WTC11 (cell line): ENCODE measurements around the gene COLEC12. TPM values are rescaled to one million over a fixed set of nuclear protein-coding genes. Genes with fewer than 3 reads are reported as not detected.

Experiments used
- ATAC-seq: fragments of 200-7000 bp; cut with Tn5 transposase; 2 replicates; pipeline ENCODE4 v1.10.0; 2021; ENCODE audit warnings: mild to moderate bottlenecking, moderate library complexity
- CTCF ChIA-PET: fragments of 300-600 bp; sonication (Branson Sonifier 250); formaldehyde crosslinking; loops from one replicate; lab custom pipeline; 2021; ENCODE audit warnings: antibody characterized with exemption; lab: Charles Lee
- POLR2A ChIA-PET: fragments of 350-600 bp; sonication (Branson Sonifier 250); formaldehyde crosslinking; loops from one replicate; lab custom pipeline; 2021; ENCODE audit warnings: antibody characterized with exemption; lab: Charles Lee
- DNase-seq: peaks from one replicate; pipeline ENCODE4 v3.0.0; 2021; ENCODE audit warnings: low spot score
- H3K27ac Mint-ChIP-seq: 2 replicates; pipeline ENCODE4 v1.8.0; 2021; ENCODE audit warnings: mixed read lengths
- H3K27me3 Mint-ChIP-seq: 2 replicates; pipeline ENCODE4 v1.8.0; 2021; ENCODE audit warnings: low read depth, mild to moderate bottlenecking, moderate library complexity, mixed read lengths
- H3K36me3 Mint-ChIP-seq: 2 replicates; pipeline ENCODE4 v1.8.0; 2021; ENCODE audit warnings: mixed read lengths
- H3K4me1 Mint-ChIP-seq: 2 replicates; pipeline ENCODE4 v1.8.0; 2022; ENCODE audit warnings: mixed read lengths
- H3K4me3 Mint-ChIP-seq: 2 replicates; pipeline ENCODE4 v1.8.0; 2021; ENCODE audit warnings: mild to moderate bottlenecking, moderate library complexity, mixed read lengths
- H3K9me3 Mint-ChIP-seq: 2 replicates; pipeline ENCODE4 v1.8.0; 2021; ENCODE audit warnings: mixed read lengths
- EMX1 ChIP-seq: fragments of 250-450 bp; sonication (Bioruptor Pico); IDR thresholded peaks from 2 replicates; pipeline ENCODE4 v1.8.0; 2021; ENCODE audit warnings: mild to moderate bottlenecking
- GABPB1 ChIP-seq: sonication (generic); formaldehyde crosslinking; IDR thresholded peaks from 2 replicates; pipeline ENCODE4 v1.8.1; 2023; ENCODE audit warnings: mild to moderate bottlenecking, missing genetic modification reagents
- GRHL2 ChIP-seq: fragments of 250-450 bp; sonication (Bioruptor Pico); IDR thresholded peaks from 2 replicates; pipeline ENCODE4 v1.8.0; 2022; ENCODE audit warnings: mild to moderate bottlenecking, moderate library complexity; ENCODE audit not compliant: insufficient replicate concordance, severe bottlenecking
- MXD4 ChIP-seq: fragments of 250-450 bp; sonication (Bioruptor Pico); IDR thresholded peaks from 2 replicates; pipeline ENCODE4 v1.8.0; 2021; ENCODE audit warnings: mild to moderate bottlenecking, moderate library complexity, borderline replicate concordance
- MYBL2 ChIP-seq: sonication (generic); formaldehyde crosslinking; IDR thresholded peaks from 2 replicates; pipeline ENCODE4 v1.8.1; 2023; ENCODE audit warnings: mild to moderate bottlenecking, moderate library complexity, missing genetic modification reagents
- NFYB ChIP-seq: sonication (generic); formaldehyde crosslinking; conservative IDR thresholded peaks from 2 replicates; pipeline ENCODE4 v1.8.0; 2022; ENCODE audit warnings: low read depth, missing genetic modification reagents
- PRRX2 ChIP-seq: fragments of 250-450 bp; sonication (Bioruptor Pico); IDR thresholded peaks from 2 replicates; pipeline ENCODE4 v1.8.0; 2021; ENCODE audit warnings: mild to moderate bottlenecking
- SMAD4 ChIP-seq: sonication (generic); formaldehyde crosslinking; IDR thresholded peaks from 2 replicates; pipeline ENCODE4 v1.8.0; 2022; ENCODE audit warnings: mild to moderate bottlenecking, missing genetic modification reagents
- SP1 ChIP-seq: sonication (generic); formaldehyde crosslinking; conservative IDR thresholded peaks from 2 replicates; pipeline ENCODE4 v1.8.1; 2022; ENCODE audit warnings: missing genetic modification reagents
- TEAD1 ChIP-seq: sonication (generic); formaldehyde crosslinking; IDR thresholded peaks from 2 replicates; pipeline ENCODE4 v1.8.0; 2022; ENCODE audit warnings: mild to moderate bottlenecking, missing genetic modification reagents
- TEAD4 ChIP-seq: sonication (generic); formaldehyde crosslinking; IDR thresholded peaks from 2 replicates; pipeline ENCODE4 v1.8.0; 2022; ENCODE audit warnings: mild to moderate bottlenecking, missing genetic modification reagents
- total RNA-seq: library from RNA; stranded (reverse); gene quantifications from 3 replicates; pipeline ENCODE4 v1.2.3, GENCODE V29; 2021
- TF ChIP-seq, protein P1 (sequence below): sonication (generic); formaldehyde crosslinking; IDR thresholded peaks from 2 replicates; pipeline ENCODE4 v1.8.1; 2022; ENCODE audit warnings: low read depth, missing genetic modification reagents, borderline replicate concordance
- TF ChIP-seq, protein P2 (sequence below): sonication (generic); formaldehyde crosslinking; IDR thresholded peaks from 2 replicates; pipeline ENCODE4 v1.8.1; 2022; ENCODE audit warnings: mild to moderate bottlenecking, moderate library complexity, missing genetic modification reagents
- TF ChIP-seq, protein P3 (sequence below): sonication (generic); formaldehyde crosslinking; IDR thresholded peaks from 2 replicates; pipeline ENCODE4 v1.8.1; 2022; ENCODE audit warnings: low read depth, mild to moderate bottlenecking, moderate library complexity, missing genetic modification reagents, borderline replicate concordance
- TF ChIP-seq, protein P4 (sequence below): fragments of 250-450 bp; sonication (Bioruptor Pico); IDR thresholded peaks from 2 replicates; pipeline ENCODE4 v1.9.0; 2021; ENCODE audit warnings: mild to moderate bottlenecking
- TF ChIP-seq, protein P5 (sequence below): sonication (generic); formaldehyde crosslinking; IDR thresholded peaks from 2 replicates; pipeline ENCODE4 v1.8.0; 2023; ENCODE audit warnings: mild to moderate bottlenecking, missing genetic modification reagents
- TF ChIP-seq, protein P6 (sequence below): fragments of 250-450 bp; sonication (Bioruptor Pico); IDR thresholded peaks from 2 replicates; pipeline ENCODE4 v1.9.0; 2021; ENCODE audit warnings: mild to moderate bottlenecking, borderline replicate concordance
- TF ChIP-seq, protein P7 (sequence below): sonication (generic); formaldehyde crosslinking; IDR thresholded peaks from 2 replicates; pipeline ENCODE4 v1.8.0; 2022; ENCODE audit warnings: mild to moderate bottlenecking, missing genetic modification reagents

The COLEC12 gene
- total RNA-seq, 1 experiment from 2014 or later: 0.48 TPM

DNA sequence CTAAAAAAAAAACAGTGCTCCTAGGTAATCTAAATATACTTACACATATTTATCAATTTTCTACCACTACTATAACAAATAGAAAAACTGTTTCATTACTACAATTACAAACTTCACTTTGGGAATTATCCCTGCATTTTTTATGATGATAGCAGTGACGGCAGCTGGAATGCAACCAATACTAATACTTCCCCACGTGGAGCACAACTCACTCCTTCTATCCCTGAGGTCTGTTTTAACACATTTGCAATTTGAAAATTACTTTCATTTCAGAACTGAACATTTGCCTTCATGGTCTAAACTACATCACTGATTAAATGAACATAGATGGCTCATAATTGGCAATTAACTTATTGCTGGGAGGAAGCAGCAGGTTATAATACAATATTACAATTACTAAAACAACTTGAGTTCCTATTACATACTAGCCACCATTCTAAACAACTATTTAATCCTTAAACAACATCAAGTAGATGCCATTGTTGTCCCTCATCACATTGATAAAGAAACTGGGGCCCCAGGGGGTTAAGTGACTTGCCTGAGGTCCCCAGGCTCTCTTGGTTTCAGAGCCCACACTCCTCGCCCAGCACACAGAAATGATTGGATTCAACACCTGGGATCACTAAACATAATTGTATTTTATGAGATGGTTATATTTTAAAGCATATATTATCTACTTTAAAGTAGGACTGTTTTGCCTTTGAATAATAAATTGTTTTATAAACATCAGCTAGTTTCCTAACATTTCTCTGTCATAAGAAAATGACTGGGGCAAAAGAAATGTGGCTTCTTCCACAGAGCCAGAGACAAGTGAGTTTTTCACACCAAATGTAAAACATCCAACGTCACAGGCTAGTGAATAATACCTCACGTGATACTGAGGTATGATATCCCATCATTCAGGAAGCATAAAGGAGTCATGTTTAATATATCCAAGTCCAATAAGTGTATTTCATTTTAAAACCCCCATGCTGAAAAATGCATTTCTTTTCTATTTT lies 6.2 kb downstream of the COLEC12 start:
- H3K4me1 Mint-ChIP-seq: peaks cover 18% of the 10 kb centered on the region
- H3K27me3 Mint-ChIP-seq: peaks cover 23% of the 10 kb centered on the region
- H3K9me3 Mint-ChIP-seq: no peaks in the 10 kb centered on the region
- H3K4me3 Mint-ChIP-seq: no peak overlapping the region
- no peak overlapping the region for H3K27ac Mint-ChIP-seq
- DNase-seq (no peak), ATAC-seq (no peak)
- CTCF ChIA-PET: no interaction called here
- TF ChIP-seq, protein P1, sequence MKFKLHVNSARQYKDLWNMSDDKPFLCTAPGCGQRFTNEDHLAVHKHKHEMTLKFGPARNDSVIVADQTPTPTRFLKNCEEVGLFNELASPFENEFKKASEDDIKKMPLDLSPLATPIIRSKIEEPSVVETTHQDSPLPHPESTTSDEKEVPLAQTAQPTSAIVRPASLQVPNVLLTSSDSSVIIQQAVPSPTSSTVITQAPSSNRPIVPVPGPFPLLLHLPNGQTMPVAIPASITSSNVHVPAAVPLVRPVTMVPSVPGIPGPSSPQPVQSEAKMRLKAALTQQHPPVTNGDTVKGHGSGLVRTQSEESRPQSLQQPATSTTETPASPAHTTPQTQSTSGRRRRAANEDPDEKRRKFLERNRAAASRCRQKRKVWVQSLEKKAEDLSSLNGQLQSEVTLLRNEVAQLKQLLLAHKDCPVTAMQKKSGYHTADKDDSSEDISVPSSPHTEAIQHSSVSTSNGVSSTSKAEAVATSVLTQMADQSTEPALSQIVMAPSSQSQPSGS (CRISPR knock-in tag): no peak
- TF ChIP-seq, protein P2, sequence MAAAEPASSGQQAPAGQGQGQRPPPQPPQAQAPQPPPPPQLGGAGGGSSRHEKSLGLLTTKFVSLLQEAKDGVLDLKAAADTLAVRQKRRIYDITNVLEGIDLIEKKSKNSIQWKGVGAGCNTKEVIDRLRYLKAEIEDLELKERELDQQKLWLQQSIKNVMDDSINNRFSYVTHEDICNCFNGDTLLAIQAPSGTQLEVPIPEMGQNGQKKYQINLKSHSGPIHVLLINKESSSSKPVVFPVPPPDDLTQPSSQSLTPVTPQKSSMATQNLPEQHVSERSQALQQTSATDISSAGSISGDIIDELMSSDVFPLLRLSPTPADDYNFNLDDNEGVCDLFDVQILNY: no peak
- TF ChIP-seq GRHL2 (CRISPR knock-in tag) (no peak), GABPB1 (no peak), SP1 (CRISPR knock-in tag) (no peak), MYBL2 (CRISPR knock-in tag) (no peak), NFYB (CRISPR knock-in tag) (no peak), EMX1 (CRISPR knock-in tag) (no peak)
- TF ChIP-seq, protein P3, sequence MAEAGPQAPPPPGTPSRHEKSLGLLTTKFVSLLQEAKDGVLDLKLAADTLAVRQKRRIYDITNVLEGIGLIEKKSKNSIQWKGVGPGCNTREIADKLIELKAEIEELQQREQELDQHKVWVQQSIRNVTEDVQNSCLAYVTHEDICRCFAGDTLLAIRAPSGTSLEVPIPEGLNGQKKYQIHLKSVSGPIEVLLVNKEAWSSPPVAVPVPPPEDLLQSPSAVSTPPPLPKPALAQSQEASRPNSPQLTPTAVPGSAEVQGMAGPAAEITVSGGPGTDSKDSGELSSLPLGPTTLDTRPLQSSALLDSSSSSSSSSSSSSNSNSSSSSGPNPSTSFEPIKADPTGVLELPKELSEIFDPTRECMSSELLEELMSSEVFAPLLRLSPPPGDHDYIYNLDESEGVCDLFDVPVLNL (CRISPR knock-in tag): no peak
- TF ChIP-seq, protein P4, sequence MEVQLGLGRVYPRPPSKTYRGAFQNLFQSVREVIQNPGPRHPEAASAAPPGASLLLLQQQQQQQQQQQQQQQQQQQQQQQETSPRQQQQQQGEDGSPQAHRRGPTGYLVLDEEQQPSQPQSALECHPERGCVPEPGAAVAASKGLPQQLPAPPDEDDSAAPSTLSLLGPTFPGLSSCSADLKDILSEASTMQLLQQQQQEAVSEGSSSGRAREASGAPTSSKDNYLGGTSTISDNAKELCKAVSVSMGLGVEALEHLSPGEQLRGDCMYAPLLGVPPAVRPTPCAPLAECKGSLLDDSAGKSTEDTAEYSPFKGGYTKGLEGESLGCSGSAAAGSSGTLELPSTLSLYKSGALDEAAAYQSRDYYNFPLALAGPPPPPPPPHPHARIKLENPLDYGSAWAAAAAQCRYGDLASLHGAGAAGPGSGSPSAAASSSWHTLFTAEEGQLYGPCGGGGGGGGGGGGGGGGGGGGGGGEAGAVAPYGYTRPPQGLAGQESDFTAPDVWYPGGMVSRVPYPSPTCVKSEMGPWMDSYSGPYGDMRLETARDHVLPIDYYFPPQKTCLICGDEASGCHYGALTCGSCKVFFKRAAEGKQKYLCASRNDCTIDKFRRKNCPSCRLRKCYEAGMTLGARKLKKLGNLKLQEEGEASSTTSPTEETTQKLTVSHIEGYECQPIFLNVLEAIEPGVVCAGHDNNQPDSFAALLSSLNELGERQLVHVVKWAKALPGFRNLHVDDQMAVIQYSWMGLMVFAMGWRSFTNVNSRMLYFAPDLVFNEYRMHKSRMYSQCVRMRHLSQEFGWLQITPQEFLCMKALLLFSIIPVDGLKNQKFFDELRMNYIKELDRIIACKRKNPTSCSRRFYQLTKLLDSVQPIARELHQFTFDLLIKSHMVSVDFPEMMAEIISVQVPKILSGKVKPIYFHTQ (CRISPR knock-in tag): no peak
- TF ChIP-seq, protein P5, sequence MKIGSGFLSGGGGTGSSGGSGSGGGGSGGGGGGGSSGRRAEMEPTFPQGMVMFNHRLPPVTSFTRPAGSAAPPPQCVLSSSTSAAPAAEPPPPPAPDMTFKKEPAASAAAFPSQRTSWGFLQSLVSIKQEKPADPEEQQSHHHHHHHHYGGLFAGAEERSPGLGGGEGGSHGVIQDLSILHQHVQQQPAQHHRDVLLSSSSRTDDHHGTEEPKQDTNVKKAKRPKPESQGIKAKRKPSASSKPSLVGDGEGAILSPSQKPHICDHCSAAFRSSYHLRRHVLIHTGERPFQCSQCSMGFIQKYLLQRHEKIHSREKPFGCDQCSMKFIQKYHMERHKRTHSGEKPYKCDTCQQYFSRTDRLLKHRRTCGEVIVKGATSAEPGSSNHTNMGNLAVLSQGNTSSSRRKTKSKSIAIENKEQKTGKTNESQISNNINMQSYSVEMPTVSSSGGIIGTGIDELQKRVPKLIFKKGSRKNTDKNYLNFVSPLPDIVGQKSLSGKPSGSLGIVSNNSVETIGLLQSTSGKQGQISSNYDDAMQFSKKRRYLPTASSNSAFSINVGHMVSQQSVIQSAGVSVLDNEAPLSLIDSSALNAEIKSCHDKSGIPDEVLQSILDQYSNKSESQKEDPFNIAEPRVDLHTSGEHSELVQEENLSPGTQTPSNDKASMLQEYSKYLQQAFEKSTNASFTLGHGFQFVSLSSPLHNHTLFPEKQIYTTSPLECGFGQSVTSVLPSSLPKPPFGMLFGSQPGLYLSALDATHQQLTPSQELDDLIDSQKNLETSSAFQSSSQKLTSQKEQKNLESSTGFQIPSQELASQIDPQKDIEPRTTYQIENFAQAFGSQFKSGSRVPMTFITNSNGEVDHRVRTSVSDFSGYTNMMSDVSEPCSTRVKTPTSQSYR (CRISPR knock-in tag): no peak
- no peaks in the 10 kb centered on the region for H3K36me3 Mint-ChIP-seq
- POLR2A ChIA-PET: no interaction called here

DNA sequence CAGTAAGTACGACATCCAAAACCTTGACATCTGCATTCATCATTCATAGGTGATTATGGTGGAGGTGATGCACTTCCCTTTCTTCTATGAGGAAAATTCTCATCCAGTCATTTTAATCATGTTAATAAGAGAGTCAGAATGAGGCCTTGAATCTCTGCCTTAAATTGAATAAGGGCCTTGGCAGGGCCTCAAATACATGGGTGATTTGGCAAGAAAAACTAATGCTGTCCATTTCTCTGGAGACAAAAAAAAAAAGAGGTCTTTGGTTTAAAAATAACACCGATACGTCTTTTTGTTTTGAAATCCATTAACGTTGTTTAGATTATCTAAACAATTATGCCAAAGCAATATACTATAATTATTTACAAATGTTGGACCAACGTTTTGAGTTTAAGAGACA lies 8.1 kb downstream of the COLEC12 start:
- no peak overlapping the region for H3K27ac Mint-ChIP-seq
- peaks cover 10% of the 10 kb centered on the region for H3K4me1 Mint-ChIP-seq
- no peak for ATAC-seq
- ChIA-PET CTCF (no interaction called here), POLR2A (no interaction called here)
- H3K9me3 Mint-ChIP-seq: peaks cover 5% of the 10 kb centered on the region
- no peaks in the 10 kb centered on the region for H3K36me3 Mint-ChIP-seq
- peaks cover 5% of the 10 kb centered on the region for H3K27me3 Mint-ChIP-seq
- H3K4me3 Mint-ChIP-seq: no peak overlapping the region
- DNase-seq: no peak
- TF ChIP-seq, protein P6, sequence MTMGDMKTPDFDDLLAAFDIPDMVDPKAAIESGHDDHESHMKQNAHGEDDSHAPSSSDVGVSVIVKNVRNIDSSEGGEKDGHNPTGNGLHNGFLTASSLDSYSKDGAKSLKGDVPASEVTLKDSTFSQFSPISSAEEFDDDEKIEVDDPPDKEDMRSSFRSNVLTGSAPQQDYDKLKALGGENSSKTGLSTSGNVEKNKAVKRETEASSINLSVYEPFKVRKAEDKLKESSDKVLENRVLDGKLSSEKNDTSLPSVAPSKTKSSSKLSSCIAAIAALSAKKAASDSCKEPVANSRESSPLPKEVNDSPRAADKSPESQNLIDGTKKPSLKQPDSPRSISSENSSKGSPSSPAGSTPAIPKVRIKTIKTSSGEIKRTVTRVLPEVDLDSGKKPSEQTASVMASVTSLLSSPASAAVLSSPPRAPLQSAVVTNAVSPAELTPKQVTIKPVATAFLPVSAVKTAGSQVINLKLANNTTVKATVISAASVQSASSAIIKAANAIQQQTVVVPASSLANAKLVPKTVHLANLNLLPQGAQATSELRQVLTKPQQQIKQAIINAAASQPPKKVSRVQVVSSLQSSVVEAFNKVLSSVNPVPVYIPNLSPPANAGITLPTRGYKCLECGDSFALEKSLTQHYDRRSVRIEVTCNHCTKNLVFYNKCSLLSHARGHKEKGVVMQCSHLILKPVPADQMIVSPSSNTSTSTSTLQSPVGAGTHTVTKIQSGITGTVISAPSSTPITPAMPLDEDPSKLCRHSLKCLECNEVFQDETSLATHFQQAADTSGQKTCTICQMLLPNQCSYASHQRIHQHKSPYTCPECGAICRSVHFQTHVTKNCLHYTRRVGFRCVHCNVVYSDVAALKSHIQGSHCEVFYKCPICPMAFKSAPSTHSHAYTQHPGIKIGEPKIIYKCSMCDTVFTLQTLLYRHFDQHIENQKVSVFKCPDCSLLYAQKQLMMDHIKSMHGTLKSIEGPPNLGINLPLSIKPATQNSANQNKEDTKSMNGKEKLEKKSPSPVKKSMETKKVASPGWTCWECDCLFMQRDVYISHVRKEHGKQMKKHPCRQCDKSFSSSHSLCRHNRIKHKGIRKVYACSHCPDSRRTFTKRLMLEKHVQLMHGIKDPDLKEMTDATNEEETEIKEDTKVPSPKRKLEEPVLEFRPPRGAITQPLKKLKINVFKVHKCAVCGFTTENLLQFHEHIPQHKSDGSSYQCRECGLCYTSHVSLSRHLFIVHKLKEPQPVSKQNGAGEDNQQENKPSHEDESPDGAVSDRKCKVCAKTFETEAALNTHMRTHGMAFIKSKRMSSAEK (CRISPR knock-in tag): no peak
- TF ChIP-seq TEAD4 (no peak), SMAD4 (CRISPR knock-in tag) (no peak), PRRX2 (CRISPR knock-in tag) (no peak), TEAD1 (CRISPR knock-in tag) (no peak), MXD4 (CRISPR knock-in tag) (no peak)
- TF ChIP-seq, protein P7, sequence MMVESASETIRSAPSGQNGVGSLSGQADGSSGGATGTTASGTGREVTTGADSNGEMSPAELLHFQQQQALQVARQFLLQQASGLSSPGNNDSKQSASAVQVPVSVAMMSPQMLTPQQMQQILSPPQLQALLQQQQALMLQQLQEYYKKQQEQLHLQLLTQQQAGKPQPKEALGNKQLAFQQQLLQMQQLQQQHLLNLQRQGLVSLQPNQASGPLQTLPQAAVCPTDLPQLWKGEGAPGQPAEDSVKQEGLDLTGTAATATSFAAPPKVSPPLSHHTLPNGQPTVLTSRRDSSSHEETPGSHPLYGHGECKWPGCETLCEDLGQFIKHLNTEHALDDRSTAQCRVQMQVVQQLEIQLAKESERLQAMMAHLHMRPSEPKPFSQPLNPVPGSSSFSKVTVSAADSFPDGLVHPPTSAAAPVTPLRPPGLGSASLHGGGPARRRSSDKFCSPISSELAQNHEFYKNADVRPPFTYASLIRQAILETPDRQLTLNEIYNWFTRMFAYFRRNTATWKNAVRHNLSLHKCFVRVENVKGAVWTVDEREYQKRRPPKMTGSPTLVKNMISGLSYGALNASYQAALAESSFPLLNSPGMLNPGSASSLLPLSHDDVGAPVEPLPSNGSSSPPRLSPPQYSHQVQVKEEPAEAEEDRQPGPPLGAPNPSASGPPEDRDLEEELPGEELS: no peak
